ENCODE measurements around the gene ARID1A. TPM values are rescaled to one million over a fixed set of nuclear protein-coding genes. Genes with fewer than 3 reads are reported as not detected.
"Not testable (repeated sequence)": the region's sequence is repeated elsewhere in the genome, so short reads cannot be mapped to it uniquely, and the experiment has no call there.

Gene ARID1A
- total RNA-seq (ENCODE audit: unreplicated experiment) = 187 TPM
- long read RNA-seq, transcript ARID1A-217 (1 exons, 3,046 nt) = major isoform, 7 of 14 reads
- long read RNA-seq, partial matches to known transcripts = 5 of 14 reads
- long read RNA-seq, other reads (novel, unspliced or antisense) = 2 of 14 reads

DNA sequence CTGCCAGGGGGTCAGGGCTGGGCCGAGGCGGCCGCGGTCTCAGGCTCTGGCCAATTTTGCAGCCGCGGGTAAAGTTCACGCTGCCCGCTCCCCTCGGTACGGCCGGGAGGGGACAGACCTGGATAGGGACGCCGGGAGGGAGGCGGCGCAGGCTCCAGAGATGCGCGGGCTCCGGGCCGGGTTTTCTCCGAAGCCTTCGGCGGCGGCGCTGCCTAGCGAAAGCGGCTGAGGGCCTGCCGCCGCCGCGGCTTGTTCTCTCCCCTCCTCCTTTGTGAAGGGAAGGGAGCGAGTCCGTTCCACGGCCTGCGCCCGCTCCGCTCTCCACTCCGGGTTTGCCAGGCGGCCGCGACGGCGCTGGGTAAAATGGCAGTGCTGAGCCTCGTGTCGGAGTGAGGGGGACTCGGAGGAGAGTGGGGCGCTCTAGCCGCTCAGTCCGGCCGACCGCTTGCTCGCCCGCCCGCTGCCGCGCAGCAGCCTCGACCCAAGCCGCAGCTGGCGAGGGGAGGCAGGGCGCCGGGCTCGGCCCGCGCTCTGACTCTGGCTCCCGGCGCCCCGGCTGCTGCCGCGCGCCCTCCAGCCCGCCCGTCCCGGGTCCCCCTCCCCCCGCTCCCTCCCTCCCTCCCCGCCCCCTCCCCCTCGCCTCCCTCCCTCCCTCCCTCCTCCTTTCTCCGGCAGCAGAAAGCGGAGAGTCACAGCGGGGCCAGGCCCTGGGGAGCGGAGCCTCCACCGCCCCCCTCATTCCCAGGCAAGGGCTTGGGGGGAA, at the start of gene ARID1A:
TSS of gene ARID1A (plus strand) at position 660 of the 763 bp plus-strand sequence. CDS start 389 bp downstream, outside the sequence.
- H3K4me3 Mint-ChIP-seq (ENCODE audit: unreplicated experiment) = peak within 1 kb of the TSS; percentile 84
- TF ChIP-seq, protein P1, sequence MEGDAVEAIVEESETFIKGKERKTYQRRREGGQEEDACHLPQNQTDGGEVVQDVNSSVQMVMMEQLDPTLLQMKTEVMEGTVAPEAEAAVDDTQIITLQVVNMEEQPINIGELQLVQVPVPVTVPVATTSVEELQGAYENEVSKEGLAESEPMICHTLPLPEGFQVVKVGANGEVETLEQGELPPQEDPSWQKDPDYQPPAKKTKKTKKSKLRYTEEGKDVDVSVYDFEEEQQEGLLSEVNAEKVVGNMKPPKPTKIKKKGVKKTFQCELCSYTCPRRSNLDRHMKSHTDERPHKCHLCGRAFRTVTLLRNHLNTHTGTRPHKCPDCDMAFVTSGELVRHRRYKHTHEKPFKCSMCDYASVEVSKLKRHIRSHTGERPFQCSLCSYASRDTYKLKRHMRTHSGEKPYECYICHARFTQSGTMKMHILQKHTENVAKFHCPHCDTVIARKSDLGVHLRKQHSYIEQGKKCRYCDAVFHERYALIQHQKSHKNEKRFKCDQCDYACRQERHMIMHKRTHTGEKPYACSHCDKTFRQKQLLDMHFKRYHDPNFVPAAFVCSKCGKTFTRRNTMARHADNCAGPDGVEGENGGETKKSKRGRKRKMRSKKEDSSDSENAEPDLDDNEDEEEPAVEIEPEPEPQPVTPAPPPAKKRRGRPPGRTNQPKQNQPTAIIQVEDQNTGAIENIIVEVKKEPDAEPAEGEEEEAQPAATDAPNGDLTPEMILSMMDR (IDR thresholded peaks at IDR 0.05; ENCODE audit: partially characterized antibody, unreplicated experiment) = no peak
- DNase-seq = peak; percentile 97
- peaks cover 17% of the 10 kb centered on the region for H3K4me1 Mint-ChIP-seq (ENCODE audit: low read depth, unreplicated experiment)
- peaks cover 9% of the 10 kb centered on the region for H3K9me3 Mint-ChIP-seq (ENCODE audit: unreplicated experiment)
- H3K36me3 Mint-ChIP-seq (ENCODE audit: unreplicated experiment) = no peaks in the 10 kb centered on the region
- peaks cover 7% of the 10 kb centered on the region for H3K27me3 Mint-ChIP-seq (ENCODE audit: unreplicated experiment)
- H3K27ac Mint-ChIP-seq (ENCODE audit: unreplicated experiment) = peak within 1 kb of the TSS; percentile 59

DNA sequence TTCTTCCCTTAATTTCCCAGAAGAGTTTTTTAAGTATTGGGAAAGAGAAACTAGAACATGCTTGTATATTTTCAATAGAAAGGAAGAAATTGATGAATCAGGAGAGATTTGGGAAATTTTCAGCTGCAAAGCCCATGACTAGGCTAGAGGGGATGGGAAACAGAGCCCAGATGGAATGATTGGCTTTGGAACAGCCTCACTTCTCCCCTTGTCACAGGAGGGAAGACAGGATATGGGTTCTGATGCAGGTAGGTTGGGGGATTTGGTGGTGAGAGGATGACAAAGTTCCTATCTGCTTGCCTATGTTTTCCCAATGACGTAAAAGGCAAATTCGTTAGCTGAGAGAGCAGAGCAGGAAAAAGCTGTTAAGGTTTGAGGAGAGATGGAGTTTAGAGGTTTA, 31.0 kb upstream of the ARID1A start:
- Mint-ChIP-seq H3K9me3 (ENCODE audit: unreplicated experiment) (no peaks in the 10 kb centered on the region), H3K36me3 (ENCODE audit: unreplicated experiment) (no peaks in the 10 kb centered on the region), H3K4me3 (ENCODE audit: unreplicated experiment) (no peak overlapping the region), H3K27me3 (ENCODE audit: unreplicated experiment) (no peaks in the 10 kb centered on the region), H3K4me1 (ENCODE audit: low read depth, unreplicated experiment) (no peaks in the 10 kb centered on the region), H3K27ac (ENCODE audit: unreplicated experiment) (no peak overlapping the region)
- TF ChIP-seq, protein P1 (IDR thresholded peaks at IDR 0.05; ENCODE audit: partially characterized antibody, unreplicated experiment) = no peak
- no peak for DNase-seq

DNA sequence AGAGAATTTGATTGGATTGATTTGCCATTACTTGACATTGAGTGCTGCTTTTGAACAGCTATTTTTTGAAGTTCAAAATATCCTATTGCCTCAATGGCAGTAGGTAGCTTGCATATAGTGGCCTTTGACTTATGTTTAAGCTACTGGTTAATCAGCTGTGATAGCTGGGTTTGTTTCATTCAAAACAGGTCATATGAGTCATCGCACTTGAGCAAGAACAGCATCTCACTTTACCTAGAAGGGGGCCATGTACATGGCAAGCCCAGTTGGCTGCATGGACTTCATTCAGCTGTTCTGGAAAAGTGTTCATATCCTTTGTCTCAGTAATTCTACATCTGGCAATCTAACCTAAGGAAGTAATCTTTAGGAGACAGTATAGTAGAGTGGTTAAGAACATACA, 29.0 kb upstream of the ARID1A start:
- DNase-seq = no peak
- Mint-ChIP-seq H3K36me3 (ENCODE audit: unreplicated experiment) (no peaks in the 10 kb centered on the region), H3K27me3 (ENCODE audit: unreplicated experiment) (peaks cover under 1% of the 10 kb centered on the region), H3K4me3 (ENCODE audit: unreplicated experiment) (no peak overlapping the region), H3K27ac (ENCODE audit: unreplicated experiment) (no peak overlapping the region), H3K9me3 (ENCODE audit: unreplicated experiment) (peaks cover 2% of the 10 kb centered on the region), H3K4me1 (ENCODE audit: low read depth, unreplicated experiment) (no peaks in the 10 kb centered on the region)
- TF ChIP-seq, protein P1 (IDR thresholded peaks at IDR 0.05; ENCODE audit: partially characterized antibody, unreplicated experiment) = no peak

DNA sequence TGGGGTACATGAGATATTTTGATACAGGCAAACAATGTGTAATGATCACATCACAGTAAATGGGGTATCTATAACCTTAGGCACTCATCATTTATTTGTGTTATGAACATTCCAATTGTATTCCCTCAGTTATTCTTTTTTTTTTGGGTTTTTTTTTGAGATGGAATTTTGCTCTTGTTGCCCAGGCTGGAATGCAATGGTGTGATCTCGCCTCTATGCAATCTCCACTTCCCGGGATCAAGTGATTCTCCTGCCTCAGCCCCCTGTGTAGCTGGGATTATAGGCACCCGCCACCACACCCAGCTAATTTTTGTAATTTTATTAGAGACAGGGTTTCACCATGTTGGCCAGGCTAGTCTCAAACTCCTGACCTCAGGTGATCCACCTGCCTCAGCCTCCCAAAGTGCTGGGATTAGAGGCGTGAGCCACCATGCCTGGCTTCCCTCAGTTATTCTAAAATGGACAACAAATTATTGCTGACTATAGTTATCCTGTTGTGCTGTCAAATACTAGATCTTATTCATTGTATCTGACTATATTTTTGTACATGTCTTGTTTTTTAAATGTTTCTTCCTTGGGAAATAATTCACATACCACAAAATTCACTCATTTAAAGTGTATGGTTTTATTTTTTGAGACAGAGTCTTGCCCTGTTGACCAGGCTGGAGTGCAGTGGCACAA, 27.6 kb upstream of the ARID1A start:
- not testable (repeated sequence) for H3K4me1 Mint-ChIP-seq (ENCODE audit: low read depth, unreplicated experiment); H3K4me3 Mint-ChIP-seq (ENCODE audit: unreplicated experiment); H3K9me3 Mint-ChIP-seq (ENCODE audit: unreplicated experiment); H3K27ac Mint-ChIP-seq (ENCODE audit: unreplicated experiment); DNase-seq; H3K36me3 Mint-ChIP-seq (ENCODE audit: unreplicated experiment); H3K27me3 Mint-ChIP-seq (ENCODE audit: unreplicated experiment)

DNA sequence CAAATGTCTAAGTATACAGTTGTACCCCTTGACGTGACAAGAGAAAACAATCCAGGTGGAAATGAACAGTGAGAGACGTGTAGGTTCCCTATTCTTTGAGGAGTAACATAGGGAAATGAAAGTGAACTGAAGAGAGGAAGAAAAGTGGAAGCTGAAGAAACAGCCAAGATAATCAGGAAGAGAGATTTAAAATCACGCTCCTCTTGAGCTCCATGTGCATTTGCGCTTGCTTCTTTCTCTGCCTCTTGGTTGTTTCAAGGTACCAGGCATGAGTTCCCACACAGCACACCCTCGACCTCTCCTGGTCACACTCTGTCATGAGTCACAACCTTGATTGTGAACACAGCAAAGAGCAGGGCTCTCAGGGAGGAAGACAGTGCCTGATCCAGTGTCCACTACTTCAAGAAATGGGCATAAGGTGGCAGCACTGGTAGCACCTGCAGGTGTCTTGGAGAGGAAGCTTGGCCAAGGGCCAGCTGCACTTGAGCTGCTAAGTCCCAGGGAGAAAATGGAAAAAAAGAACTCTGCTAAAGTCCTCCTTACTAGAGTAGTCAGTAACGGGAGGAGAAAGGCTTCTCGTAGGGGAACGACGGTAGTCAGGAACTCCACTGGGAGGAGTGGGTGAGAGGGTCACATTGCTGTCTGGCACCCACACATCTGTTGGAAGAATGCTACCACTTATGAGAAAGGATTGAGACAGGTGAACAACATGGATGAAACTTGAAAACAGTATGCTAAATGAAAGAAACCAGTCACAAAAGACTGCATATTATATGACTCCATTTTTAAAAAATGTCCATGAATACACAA, 18.3 kb upstream of the ARID1A start:
- H3K4me1 Mint-ChIP-seq (ENCODE audit: low read depth, unreplicated experiment) = no peaks in the 10 kb centered on the region
- TF ChIP-seq, protein P1 (IDR thresholded peaks at IDR 0.05; ENCODE audit: partially characterized antibody, unreplicated experiment) = no peak
- no peaks in the 10 kb centered on the region for H3K9me3 Mint-ChIP-seq (ENCODE audit: unreplicated experiment)
- no peak for DNase-seq
- H3K36me3 Mint-ChIP-seq (ENCODE audit: unreplicated experiment) = no peaks in the 10 kb centered on the region
- no peaks in the 10 kb centered on the region for H3K27me3 Mint-ChIP-seq (ENCODE audit: unreplicated experiment)
- H3K27ac Mint-ChIP-seq (ENCODE audit: unreplicated experiment) = no peak overlapping the region
- no peak overlapping the region for H3K4me3 Mint-ChIP-seq (ENCODE audit: unreplicated experiment)
